Type B pancreatic cell (in vitro differentiated cells): ENCODE results near the gene COL23A1. TPM values are rescaled to one million over a fixed set of nuclear protein-coding genes. Genes with fewer than 3 reads are reported as not detected.

ENCODE experiments used
- DNase-seq: peaks from one replicate; pipeline ENCODE4 v3.0.0; 2021; ENCODE audit warnings: mixed read lengths; ENCODE audit not compliant: unreplicated experiment; ENCODE audit errors: extremely low spot score
- H3K27ac Mint-ChIP-seq: 2 replicates; pipeline ENCODE4 v1.8.0; 2021; ENCODE audit warnings: mild to moderate bottlenecking, mixed read lengths
- H3K27me3 Mint-ChIP-seq: 2 replicates; pipeline ENCODE4 v1.8.0; 2021; ENCODE audit warnings: mixed read lengths
- H3K36me3 Mint-ChIP-seq: 2 replicates; pipeline ENCODE4 v1.8.0; 2021; ENCODE audit warnings: mixed read lengths
- H3K4me1 Mint-ChIP-seq: one replicate; pipeline ENCODE4 v1.8.0; 2021; ENCODE audit warnings: mixed read lengths; ENCODE audit not compliant: unreplicated experiment
- H3K4me3 Mint-ChIP-seq: 2 replicates; pipeline ENCODE4 v1.8.0; 2021; ENCODE audit warnings: mild to moderate bottlenecking, mixed read lengths
- H3K9me3 Mint-ChIP-seq: 2 replicates; pipeline ENCODE4 v1.8.0; 2021; ENCODE audit warnings: mixed read lengths
- CTCF ChIP-seq: fragments of 200-600 bp; sonication (generic); conservative IDR thresholded peaks from 2 replicates; pipeline ENCODE4 v1.5.0; 2021; ENCODE audit warnings: antibody characterized with exemption, mild to moderate bottlenecking
- total RNA-seq: library from RNA; stranded (reverse); gene quantifications from 2 replicates; pipeline ENCODE4 v1.2.1, GENCODE V29; 2021; ENCODE audit warnings: low replicate concordance

Gene COL23A1
- total RNA-seq, 1 donor from 2014 or later: 15.5 TPM

DNA sequence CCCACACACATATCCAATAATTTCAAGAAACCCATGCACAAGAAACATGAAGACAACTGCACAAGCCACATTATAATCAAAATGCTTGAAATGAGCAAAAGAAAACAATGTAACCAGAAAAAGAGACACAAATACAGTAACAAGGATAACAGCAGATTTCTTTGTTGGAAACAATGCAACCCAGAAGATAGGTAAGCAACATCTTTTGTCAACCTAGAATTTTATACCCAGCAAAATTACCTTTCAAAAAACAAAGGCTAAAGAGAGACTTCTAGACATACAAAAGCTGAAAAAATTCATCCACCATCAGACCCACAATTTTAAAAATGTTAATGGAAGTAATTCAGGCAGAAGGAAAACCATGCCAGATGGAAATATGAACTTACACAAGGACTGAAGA is 5.0 kb upstream of the COL23A1 start:
- Mint-ChIP-seq H3K4me1 (peaks cover 6% of the 10 kb centered on the region), H3K36me3 (peaks cover 46% of the 10 kb centered on the region), H3K9me3 (peaks cover 10% of the 10 kb centered on the region), H3K4me3 (no peak overlapping the region), H3K27me3 (peaks cover 14% of the 10 kb centered on the region), H3K27ac (no peak overlapping the region)
- TF ChIP-seq CTCF: no peak
- DNase-seq: no peak

GRCh38 chr5:178590924-178591423 is 781 bp upstream of the COL23A1 start:
- H3K27me3 Mint-ChIP-seq: peaks cover 47% of the 10 kb centered on the region
- peaks cover 26% of the 10 kb centered on the region for H3K36me3 Mint-ChIP-seq
- H3K4me1 Mint-ChIP-seq: peaks cover 30% of the 10 kb centered on the region
- H3K9me3 Mint-ChIP-seq: peaks cover 10% of the 10 kb centered on the region
- H3K4me3 Mint-ChIP-seq: peak overlapping the region; percentile 93
- TF ChIP-seq CTCF: peak; percentile 41
- H3K27ac Mint-ChIP-seq: no peak overlapping the region
- DNase-seq: no peak

- peak overlapping the region; percentile 83 for H3K4me3 Mint-ChIP-seq
- peaks cover 50% of the 10 kb centered on the region for H3K27me3 Mint-ChIP-seq
- H3K4me1 Mint-ChIP-seq: peaks cover 30% of the 10 kb centered on the region
- H3K9me3 Mint-ChIP-seq: no peaks in the 10 kb centered on the region
- peaks cover 11% of the 10 kb centered on the region for H3K36me3 Mint-ChIP-seq
- no peak for DNase-seq
- no peak for TF ChIP-seq CTCF
- H3K27ac Mint-ChIP-seq: no peak overlapping the region
Observed at GRCh38 chr5:178589180-178590140, 733 bp downstream of the COL23A1 start.

GRCh38 chr5:178588769-178589168 is 1.4 kb downstream of the COL23A1 start:
- Mint-ChIP-seq H3K4me3 (peak overlapping the region; percentile 83), H3K9me3 (no peaks in the 10 kb centered on the region), H3K4me1 (peaks cover 30% of the 10 kb centered on the region), H3K27ac (peak overlapping the region; percentile 26), H3K27me3 (peaks cover 50% of the 10 kb centered on the region), H3K36me3 (peaks cover 4% of the 10 kb centered on the region)
- TF ChIP-seq CTCF: no peak
- DNase-seq: no peak

GRCh38 chr5:178587763-178588611 is 2.2 kb downstream of the COL23A1 start:
- peak overlapping the region; percentile 83 for H3K4me3 Mint-ChIP-seq

More at GRCh38 chr5:178587763-178588611, 2.2 kb downstream of the COL23A1 start:
- H3K27ac Mint-ChIP-seq: peak overlapping the region; percentile 33
- TF ChIP-seq CTCF: no peak
- H3K4me1 Mint-ChIP-seq: peaks cover 37% of the 10 kb centered on the region
- H3K36me3 Mint-ChIP-seq: no peaks in the 10 kb centered on the region
- DNase-seq: no peak
- H3K27me3 Mint-ChIP-seq: peaks cover 55% of the 10 kb centered on the region
- H3K9me3 Mint-ChIP-seq: no peaks in the 10 kb centered on the region
